Vagina (tissue), 2 donors: ENCODE data around the gene AFF3.

Experiments
- CTCF ChIP-seq, 3 experiments: fragments of 450-650 bp in 2 of 3; fragments of 200-600 bp in 1 of 3; sonication (generic) in 1 of 3; IDR thresholded peaks; one replicate each; pipeline ENCODE4 v1.5.1; 2017 to 2019; ENCODE audit warnings: antibody characterized with exemption in 3 of 3, mild to moderate bottlenecking in 2 of 3, moderate library complexity in 2 of 3
- POLR2AphosphoS5 ChIP-seq, 2 donors: sonication (generic); formaldehyde crosslinking; IDR thresholded peaks; one replicate each; pipeline ENCODE4 v1.9.0; 2017; ENCODE audit warnings: antibody characterized with exemption in 2 of 2, mild to moderate bottlenecking in 2 of 2, low read depth in 1 of 2; ENCODE audit not compliant: insufficient read depth in 1 of 2

GRCh38 chr2:99948010-99948409, 194.4 kb downstream of the AFF3 start:
- TF ChIP-seq CTCF (IDR thresholded peaks at IDR 0.05) (no peak), POLR2AphosphoS5 (IDR thresholded peaks at IDR 0.05; ENCODE audit: insufficient read depth in 1 of 2, low read depth in 1 of 2) (no peak)
